SK-N-SH (cell line): ENCODE results near the gene PRR18. TPM values are rescaled to one million over a fixed set of nuclear protein-coding genes. Genes with fewer than 3 reads are reported as not detected.

ENCODE experiments used
- CTCF ChIA-PET: fragments of 300-600, 350-600 bp; formaldehyde crosslinking; extraction: SDS; loops from one replicate; lab custom pipeline; 2021; lab: Yijun Ruan, JAX
- POLR2A ChIA-PET: fragments of 350-600 bp; sonication (Branson Sonifier 250); formaldehyde crosslinking; extraction: SDS; loops from one replicate; lab custom pipeline; 2020; ENCODE audit warnings: antibody characterized with exemption, inconsistent platforms; lab: Yijun Ruan, JAX
- DNase-seq: peaks from one replicate; pipeline ENCODE4 v3.0.0; 2012
- H2AFZ ChIP-seq: fragments of 200-600 bp; sonication (generic); 2 replicates; pipeline ENCODE4 v1.8.1; 2016; ENCODE audit warnings: antibody characterized with exemption, mild to moderate bottlenecking, low read depth
- H3F3A ChIP-seq: fragments of 200-600 bp; sonication (generic); replicated peaks from 2 replicates; pipeline ENCODE3; 2016; ENCODE audit warnings: antibody characterized with exemption, mild to moderate bottlenecking; ENCODE audit not compliant: insufficient read depth
- H3K27ac ChIP-seq, 2 experiments: fragments of 200-500 bp in 1 of 2; fragments of 200-600 bp in 1 of 2; sonication (Bioruptor generic) in 1 of 2; sonication (generic), shearing (Covaris generic) in 1 of 2; 2 replicates each; pipeline versions ENCODE4 v1.5.1 to v1.6.1; 2014 to 2016; ENCODE audit warnings: low read depth in 2 of 2, inconsistent platforms in 1 of 2, low read length in 1 of 2, mild to moderate bottlenecking in 1 of 2, mixed read lengths in 1 of 2
- H3K27me3 ChIP-seq: fragments of 200-600 bp; sonication (generic), shearing (Covaris generic); 2 replicates; pipeline ENCODE4 v1.6.1; 2016; ENCODE audit warnings: mixed run types; ENCODE audit not compliant: insufficient read depth
- H3K36me3 ChIP-seq, 2 experiments: fragments of 200-500 bp in 1 of 2; fragments of 200-600 bp in 1 of 2; sonication (Bioruptor generic) in 1 of 2; sonication (generic) in 1 of 2; replicated peaks in 1 of 2; 2 replicates each; pipeline versions ENCODE3 to v1.5.1; 2014 to 2016; ENCODE audit warnings: low read length in 1 of 2, mild to moderate bottlenecking in 1 of 2; ENCODE audit not compliant: insufficient read depth in 2 of 2, control insufficient read depth in 1 of 2
- H3K4me1 ChIP-seq, 2 experiments: fragments of 200-500 bp in 1 of 2; fragments of 200-600 bp in 1 of 2; sonication (Bioruptor generic) in 1 of 2; sonication (generic), shearing (Covaris generic) in 1 of 2; 2 replicates each; pipeline versions ENCODE4 v1.5.1 to v1.6.1; 2014 to 2016; ENCODE audit warnings: low read depth in 1 of 2, low read length in 1 of 2, mixed run types in 1 of 2; ENCODE audit not compliant: insufficient read depth in 2 of 2, control insufficient read depth in 1 of 2
- H3K4me2 ChIP-seq: fragments of 200-600 bp; sonication (generic), shearing (Covaris generic); 2 replicates; pipeline ENCODE4 v1.6.1; 2017; ENCODE audit warnings: mixed run types
- H3K4me3 ChIP-seq, 2 experiments: fragments of 200-500 bp in 1 of 2; fragments of 200-600 bp in 1 of 2; sonication (Bioruptor generic) in 1 of 2; sonication (generic), shearing (Covaris generic) in 1 of 2; 2 replicates each; pipeline versions ENCODE4 v1.5.1 to v1.8.1; 2014 to 2016; ENCODE audit warnings: low read depth in 2 of 2, inconsistent platforms in 1 of 2, low read length in 1 of 2, mild to moderate bottlenecking in 1 of 2, mixed read lengths in 1 of 2, moderate library complexity in 1 of 2
- H3K79me2 ChIP-seq: fragments of 200-600 bp; sonication (generic); 2 replicates; pipeline ENCODE4 v1.8.1; 2017; ENCODE audit warnings: mild to moderate bottlenecking; ENCODE audit not compliant: insufficient read depth
- H3K9ac ChIP-seq: fragments of 200-600 bp; sonication (generic); 2 replicates; pipeline ENCODE4 v1.6.1; 2017; ENCODE audit warnings: mixed run types
- H3K9me2 ChIP-seq: fragments of 200-600 bp; sonication (generic); 2 replicates; pipeline ENCODE4 v1.6.1; 2017; ENCODE audit warnings: mixed run types
- H3K9me3 ChIP-seq: fragments of 200-600 bp; sonication (generic); 2 replicates; pipeline ENCODE4 v1.6.1; 2017; ENCODE audit warnings: mixed run types, mild to moderate bottlenecking, moderate library complexity
- H4K20me1 ChIP-seq: fragments of 200-600 bp; sonication (generic); 2 replicates; pipeline ENCODE4 v1.6.1; 2017; ENCODE audit warnings: mild to moderate bottlenecking, mixed run types; ENCODE audit not compliant: insufficient read depth
- ELF1 ChIP-seq: IDR thresholded peaks from 2 replicates; pipeline ENCODE4 v1.4.0; 2012
- EP300 ChIP-seq, 2 experiments: IDR thresholded peaks; 2 replicates each; pipeline versions ENCODE4 v1.4.0 to v1.6.1; 2012; ENCODE audit warnings: borderline replicate concordance in 1 of 2, low read depth in 1 of 2, low read length in 1 of 2
- EZH2phosphoT487 ChIP-seq: fragments of 200-600 bp; sonication (generic); IDR thresholded peaks from 2 replicates; pipeline ENCODE4 v1.6.1; 2017; ENCODE audit warnings: low read depth, mixed run types, mild to moderate bottlenecking, antibody characterized with exemption, moderate library complexity, borderline replicate concordance
- FOSL2 ChIP-seq: IDR thresholded peaks from 2 replicates; pipeline ENCODE4 v1.4.0; 2012; ENCODE audit warnings: low read depth, mild to moderate bottlenecking, moderate library complexity, borderline replicate concordance
- FOXJ3 ChIP-seq: sonication (generic); formaldehyde crosslinking; IDR thresholded peaks from 2 replicates; pipeline ENCODE4 v1.5.1; 2020; ENCODE audit warnings: mild to moderate bottlenecking, missing genetic modification reagents
- GABPA ChIP-seq: IDR thresholded peaks from 2 replicates; pipeline ENCODE4 v1.4.0; 2012; ENCODE audit warnings: low read depth, mild to moderate bottlenecking
- GATA2 ChIP-seq: sonication (generic); formaldehyde crosslinking; IDR thresholded peaks from 2 replicates; pipeline ENCODE4 v1.5.0; 2020; ENCODE audit warnings: mild to moderate bottlenecking, missing genetic modification reagents
- JUND ChIP-seq: IDR thresholded peaks from 2 replicates; pipeline ENCODE4 v1.4.0; 2012
- MXI1 ChIP-seq: IDR thresholded peaks from 2 replicates; pipeline ENCODE4 v1.6.1; 2012; ENCODE audit warnings: mild to moderate bottlenecking, low read depth, low read length, improper control_type of control experiment
- POLR2AphosphoS5 ChIP-seq: IDR thresholded peaks from 2 replicates; pipeline ENCODE4 v1.6.1; 2012; ENCODE audit warnings: low read depth, low read length
- RAD21 ChIP-seq: IDR thresholded peaks from 2 replicates; pipeline ENCODE4 v1.6.1; 2012; ENCODE audit warnings: mild to moderate bottlenecking, low read length
- RCOR1 ChIP-seq: fragments of 150-350 bp; IDR thresholded peaks from 2 replicates; pipeline ENCODE4 v1.6.1; 2017; ENCODE audit warnings: antibody characterized with exemption, low read length
- RXRA ChIP-seq: IDR thresholded peaks from 2 replicates; pipeline ENCODE4 v1.4.0; 2012; ENCODE audit warnings: low read depth, mild to moderate bottlenecking, borderline replicate concordance
- TAF1 ChIP-seq: IDR thresholded peaks from 2 replicates; pipeline ENCODE4 v1.6.1; 2012; ENCODE audit warnings: low read depth, mild to moderate bottlenecking, low read length, moderate library complexity, borderline replicate concordance
- TCF12 ChIP-seq: IDR thresholded peaks from 2 replicates; pipeline ENCODE4 v1.4.0; 2012
- WGBS: methylation state at CpG from one replicate; pipeline ENCODE4 v1.1.6; 2017; ENCODE audit warnings: low lambda C conversion rate; 5-methylcytosine and 5-hydroxymethylcytosine counted together
- polyA plus RNA-seq, 3 experiments: library from polyadenylated mRNA; depleted of rRNA; stranded (reverse); fragments of >200 nt; gene quantifications; 2 replicates each; pipeline ENCODE4 v1.2.3, GENCODE V29; 2012
- TF ChIP-seq, protein P1 (sequence below): IDR thresholded peaks from 2 replicates; pipeline ENCODE4 v1.4.0; 2012; ENCODE audit warnings: low read depth
- TF ChIP-seq, protein P2 (sequence below): IDR thresholded peaks from 2 replicates; pipeline ENCODE4; 2012
- TF ChIP-seq, protein P3 (sequence below): fragments of 150-350 bp; IDR thresholded peaks from 2 replicates; pipeline ENCODE4 v1.6.1; 2016; ENCODE audit warnings: mild to moderate bottlenecking, low read depth, low read length
- TF ChIP-seq, protein P4 (sequence below): fragments of 150-350 bp; IDR thresholded peaks from 2 replicates; pipeline ENCODE4 v1.6.1; 2017; ENCODE audit warnings: antibody characterized with exemption, low read length, low read depth, borderline replicate concordance
- TF ChIP-seq, protein P5 (sequence below): fragments of 200-600 bp; sonication (generic); IDR thresholded peaks from 2 replicates; pipeline ENCODE4 v1.6.1; 2017; ENCODE audit warnings: antibody characterized with exemption, mild to moderate bottlenecking, moderate library complexity

Gene PRR18
- polyA plus RNA-seq, 1 of the 3 experiments (the other 2 are of a cell fraction) = 0.02 TPM

DNA sequence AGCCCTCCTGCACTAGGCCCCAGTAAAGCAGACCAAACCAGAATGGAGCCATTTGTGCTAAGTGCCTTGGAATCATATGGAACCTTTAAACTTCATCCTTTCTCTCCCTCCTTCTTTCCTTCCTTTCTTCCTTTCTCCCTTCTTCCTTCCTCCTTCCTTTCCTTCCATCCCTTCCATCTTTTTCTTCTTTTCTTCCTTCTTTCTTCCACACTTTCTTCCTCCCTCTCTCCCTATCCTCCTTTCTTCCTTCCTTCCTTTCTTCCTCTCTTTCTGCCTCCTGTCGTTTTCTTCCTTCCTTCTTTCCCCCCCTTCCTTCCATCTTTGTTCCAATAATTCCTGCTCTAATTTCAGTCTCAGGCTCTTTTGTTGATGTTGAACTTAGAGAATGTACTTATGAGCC lies 45.3 kb upstream of the PRR18 start:
- Histone ChIP-seq H3K36me3 (no peaks in the 10 kb centered on the region), H3K27me3 (no peaks in the 10 kb centered on the region; the same call in 1 of the 2 replicates), H3K4me2 (no peak overlapping the region), H3K4me1 (no peaks in the 10 kb centered on the region), H3K4me3 (no peak overlapping the region), H3K9ac (no peak overlapping the region), H2AFZ (no peak overlapping the region)
- CTCF ChIA-PET = no interaction called here
- TF ChIP-seq GABPA (no peak), JUND (no peak), TCF12 (no peak), TAF1 (no peak), FOXJ3 (CRISPR knock-in tag) (no peak), MXI1 (no peak), EZH2phosphoT487 (no peak), POLR2AphosphoS5 (no peak), GATA2 (CRISPR knock-in tag) (no peak)
- TF ChIP-seq, protein P1, sequence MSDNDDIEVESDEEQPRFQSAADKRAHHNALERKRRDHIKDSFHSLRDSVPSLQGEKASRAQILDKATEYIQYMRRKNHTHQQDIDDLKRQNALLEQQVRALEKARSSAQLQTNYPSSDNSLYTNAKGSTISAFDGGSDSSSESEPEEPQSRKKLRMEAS = no peak
- TF ChIP-seq, all 33 proteins: peak for 0
- WGBS = 9% methylated on average over 1 of the region's 1 CpG
- Histone ChIP-seq H3K79me2 (no peaks in the 10 kb centered on the region), H3K27ac (no peak overlapping the region), H3K9me2 (no peaks in the 10 kb centered on the region), H4K20me1 (no peaks in the 10 kb centered on the region), H3F3A (no peaks in the 10 kb centered on the region), H3K9me3 (no peaks in the 10 kb centered on the region)
- DNase-seq = no peak
- POLR2A ChIA-PET = no interaction called here

DNA sequence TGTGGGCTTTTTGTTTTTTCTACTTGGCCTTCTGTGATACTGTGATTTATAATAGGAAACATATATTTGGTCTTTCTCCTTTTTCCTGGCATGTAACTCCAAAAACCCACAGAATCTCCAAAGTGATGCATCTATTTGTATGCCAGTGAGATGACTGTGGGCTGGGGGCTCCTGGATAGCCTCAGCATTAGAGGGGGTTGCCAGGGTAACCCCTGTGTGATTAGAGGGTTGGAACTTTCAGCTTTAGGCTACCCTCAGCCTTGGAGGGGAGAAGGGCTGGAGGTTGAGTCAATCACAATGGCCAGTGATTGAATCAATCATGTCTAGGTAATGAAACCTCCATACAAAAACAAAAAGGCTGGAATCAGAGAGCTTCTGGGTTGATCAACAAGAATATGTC lies 44.7 kb upstream of the PRR18 start:
- H2AFZ ChIP-seq = no peak overlapping the region
- no peak overlapping the region for H3K9ac ChIP-seq
- no peak overlapping the region for H3K4me3 ChIP-seq
- no peaks in the 10 kb centered on the region for H4K20me1 ChIP-seq
- no peak for TF ChIP-seq RXRA
- no peak for TF ChIP-seq RAD21
- TF ChIP-seq, protein P2, sequence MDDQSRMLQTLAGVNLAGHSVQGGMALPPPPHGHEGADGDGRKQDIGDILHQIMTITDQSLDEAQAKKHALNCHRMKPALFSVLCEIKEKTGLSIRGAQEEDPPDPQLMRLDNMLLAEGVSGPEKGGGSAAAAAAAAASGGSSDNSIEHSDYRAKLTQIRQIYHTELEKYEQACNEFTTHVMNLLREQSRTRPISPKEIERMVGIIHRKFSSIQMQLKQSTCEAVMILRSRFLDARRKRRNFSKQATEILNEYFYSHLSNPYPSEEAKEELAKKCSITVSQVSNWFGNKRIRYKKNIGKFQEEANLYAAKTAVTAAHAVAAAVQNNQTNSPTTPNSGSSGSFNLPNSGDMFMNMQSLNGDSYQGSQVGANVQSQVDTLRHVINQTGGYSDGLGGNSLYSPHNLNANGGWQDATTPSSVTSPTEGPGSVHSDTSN = no peak
- TF ChIP-seq RCOR1 = no peak
- TF ChIP-seq ELF1 = no peak
- no peak for TF ChIP-seq TAF1
- TF ChIP-seq, protein P3, sequence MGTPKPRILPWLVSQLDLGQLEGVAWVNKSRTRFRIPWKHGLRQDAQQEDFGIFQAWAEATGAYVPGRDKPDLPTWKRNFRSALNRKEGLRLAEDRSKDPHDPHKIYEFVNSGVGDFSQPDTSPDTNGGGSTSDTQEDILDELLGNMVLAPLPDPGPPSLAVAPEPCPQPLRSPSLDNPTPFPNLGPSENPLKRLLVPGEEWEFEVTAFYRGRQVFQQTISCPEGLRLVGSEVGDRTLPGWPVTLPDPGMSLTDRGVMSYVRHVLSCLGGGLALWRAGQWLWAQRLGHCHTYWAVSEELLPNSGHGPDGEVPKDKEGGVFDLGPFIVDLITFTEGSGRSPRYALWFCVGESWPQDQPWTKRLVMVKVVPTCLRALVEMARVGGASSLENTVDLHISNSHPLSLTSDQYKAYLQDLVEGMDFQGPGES = no peak
- no peak for TF ChIP-seq EP300 (IDR thresholded peaks at IDR 0.05; ENCODE audit: borderline replicate concordance in 1 of 2, low read depth in 1 of 2, low read length in 1 of 2)
- TF ChIP-seq, protein P4, sequence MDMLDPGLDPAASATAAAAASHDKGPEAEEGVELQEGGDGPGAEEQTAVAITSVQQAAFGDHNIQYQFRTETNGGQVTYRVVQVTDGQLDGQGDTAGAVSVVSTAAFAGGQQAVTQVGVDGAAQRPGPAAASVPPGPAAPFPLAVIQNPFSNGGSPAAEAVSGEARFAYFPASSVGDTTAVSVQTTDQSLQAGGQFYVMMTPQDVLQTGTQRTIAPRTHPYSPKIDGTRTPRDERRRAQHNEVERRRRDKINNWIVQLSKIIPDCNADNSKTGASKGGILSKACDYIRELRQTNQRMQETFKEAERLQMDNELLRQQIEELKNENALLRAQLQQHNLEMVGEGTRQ = no peak
- no peak for TF ChIP-seq FOSL2
- TF ChIP-seq, protein P5, sequence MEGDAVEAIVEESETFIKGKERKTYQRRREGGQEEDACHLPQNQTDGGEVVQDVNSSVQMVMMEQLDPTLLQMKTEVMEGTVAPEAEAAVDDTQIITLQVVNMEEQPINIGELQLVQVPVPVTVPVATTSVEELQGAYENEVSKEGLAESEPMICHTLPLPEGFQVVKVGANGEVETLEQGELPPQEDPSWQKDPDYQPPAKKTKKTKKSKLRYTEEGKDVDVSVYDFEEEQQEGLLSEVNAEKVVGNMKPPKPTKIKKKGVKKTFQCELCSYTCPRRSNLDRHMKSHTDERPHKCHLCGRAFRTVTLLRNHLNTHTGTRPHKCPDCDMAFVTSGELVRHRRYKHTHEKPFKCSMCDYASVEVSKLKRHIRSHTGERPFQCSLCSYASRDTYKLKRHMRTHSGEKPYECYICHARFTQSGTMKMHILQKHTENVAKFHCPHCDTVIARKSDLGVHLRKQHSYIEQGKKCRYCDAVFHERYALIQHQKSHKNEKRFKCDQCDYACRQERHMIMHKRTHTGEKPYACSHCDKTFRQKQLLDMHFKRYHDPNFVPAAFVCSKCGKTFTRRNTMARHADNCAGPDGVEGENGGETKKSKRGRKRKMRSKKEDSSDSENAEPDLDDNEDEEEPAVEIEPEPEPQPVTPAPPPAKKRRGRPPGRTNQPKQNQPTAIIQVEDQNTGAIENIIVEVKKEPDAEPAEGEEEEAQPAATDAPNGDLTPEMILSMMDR = no peak
- no peak for TF ChIP-seq EZH2phosphoT487
- TF ChIP-seq, all 33 proteins: peak for 0
- H3K4me1 ChIP-seq = no peaks in the 10 kb centered on the region
- no peaks in the 10 kb centered on the region for H3F3A ChIP-seq
- no peaks in the 10 kb centered on the region; the same call in 1 of the 2 replicates for H3K27me3 ChIP-seq
- H3K9me3 ChIP-seq = no peaks in the 10 kb centered on the region
- H3K27ac ChIP-seq = no peak overlapping the region
- no peak overlapping the region for H3K4me2 ChIP-seq
- DNase-seq = no peak
- no peaks in the 10 kb centered on the region for H3K79me2 ChIP-seq
- H3K9me2 ChIP-seq = no peaks in the 10 kb centered on the region
- ChIA-PET CTCF (no interaction called here), POLR2A (no interaction called here)
- no peaks in the 10 kb centered on the region for H3K36me3 ChIP-seq
